GM12864 (cell line): ENCODE data around the gene COLGALT1.

ENCODE experiments used
- DNase-seq: peaks from one replicate; pipeline ENCODE4 v3.0.0-alpha.2; 2011; ENCODE audit warnings: low read depth
- H3K4me3 ChIP-seq: 2 replicates; pipeline ENCODE4 v1.5.1; 2011; ENCODE audit warnings: mild to moderate bottlenecking, low read depth, low read length, control low read depth
- CTCF ChIP-seq: IDR thresholded peaks from 2 replicates; pipeline ENCODE4 v1.5.1; 2011; ENCODE audit warnings: low read depth, mild to moderate bottlenecking, moderate library complexity, low read length, control low read depth, inconsistent platforms; ENCODE audit errors: missing control alignments

COLGALT1 gene

GRCh38 chr19:17605761-17606589 is 50.5 kb downstream of the COLGALT1 start:
- DNase-seq, result peak; percentile 76
- peak overlapping the region; percentile 68 for H3K4me3 ChIP-seq
- peak; percentile 71 for TF ChIP-seq CTCF

- peak; percentile 22 for TF ChIP-seq CTCF
- DNase-seq, result no peak
- H3K4me3 ChIP-seq, result peak overlapping the region; percentile 68
Observed at GRCh38 chr19:17606590-17607185, 51.2 kb downstream of the COLGALT1 start.

- no peak overlapping the region for H3K4me3 ChIP-seq
- DNase-seq, result no peak
- no peak for TF ChIP-seq CTCF
Observed at GRCh38 chr19:17607936-17608335, 52.5 kb downstream of the COLGALT1 start.

DNA sequence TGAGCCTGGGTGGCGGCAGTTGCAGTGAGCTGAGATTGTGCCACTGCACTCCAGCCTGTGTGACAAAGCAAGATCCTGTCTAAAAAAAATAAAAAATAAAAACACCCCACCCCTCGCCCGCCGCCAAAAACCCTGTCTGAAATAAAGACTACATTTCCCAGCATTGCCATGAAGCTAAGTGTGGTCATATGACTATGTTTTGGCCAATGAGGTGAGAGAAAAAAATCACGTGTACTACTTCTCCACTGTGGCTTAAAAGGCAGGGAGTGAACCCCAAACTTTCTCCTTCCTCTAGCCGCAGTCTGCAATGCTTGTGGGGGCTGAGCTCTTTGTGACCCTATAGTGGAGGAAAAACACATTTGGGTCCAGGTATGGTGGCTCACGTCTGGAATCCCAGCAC is 54.9 kb downstream of the COLGALT1 start:
- no peak for DNase-seq

DNA sequence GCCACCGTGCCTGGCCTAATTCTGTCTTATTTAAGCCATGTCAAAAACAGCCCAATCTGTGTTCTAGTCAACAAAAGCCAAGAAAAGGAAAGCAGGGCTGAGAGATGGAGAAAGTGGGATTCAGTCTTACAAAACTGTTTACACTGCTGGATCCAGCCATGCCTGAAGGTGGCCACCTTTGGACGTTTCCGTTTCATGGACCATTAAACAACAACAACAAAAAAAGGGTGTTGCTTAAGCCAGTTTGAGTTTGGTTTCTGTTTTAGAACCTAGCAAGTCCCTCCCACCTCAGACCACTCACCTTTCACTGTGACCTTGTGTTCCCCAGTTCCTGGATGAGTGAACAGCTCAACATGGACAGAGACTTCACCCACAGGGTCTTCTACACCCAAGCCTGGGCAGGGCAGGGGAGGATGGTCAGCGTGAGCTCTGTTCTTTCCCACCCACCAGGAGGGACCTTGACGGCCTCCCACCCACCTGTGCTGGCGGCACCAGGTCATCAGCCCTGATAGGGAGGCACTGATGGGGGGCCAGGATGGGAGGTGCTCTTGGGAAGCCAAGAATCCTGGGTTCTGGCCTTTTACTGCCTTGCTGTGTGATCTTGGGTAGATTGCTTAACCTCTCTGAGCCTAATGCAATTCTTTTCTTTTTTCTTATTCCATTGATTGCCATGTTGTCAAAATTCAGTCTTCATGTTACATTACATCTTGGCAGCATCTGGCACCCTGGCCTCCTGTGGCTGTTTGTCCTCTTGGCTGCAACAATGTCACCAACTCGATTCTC is 56.2 kb downstream of the COLGALT1 start:
- DNase-seq, result no peak
- TF ChIP-seq CTCF, result no peak
- no peak overlapping the region for H3K4me3 ChIP-seq

More for the DNA sequence above, 54.9 kb downstream of the COLGALT1 start:
- no peak for TF ChIP-seq CTCF
- no peak overlapping the region for H3K4me3 ChIP-seq

DNA sequence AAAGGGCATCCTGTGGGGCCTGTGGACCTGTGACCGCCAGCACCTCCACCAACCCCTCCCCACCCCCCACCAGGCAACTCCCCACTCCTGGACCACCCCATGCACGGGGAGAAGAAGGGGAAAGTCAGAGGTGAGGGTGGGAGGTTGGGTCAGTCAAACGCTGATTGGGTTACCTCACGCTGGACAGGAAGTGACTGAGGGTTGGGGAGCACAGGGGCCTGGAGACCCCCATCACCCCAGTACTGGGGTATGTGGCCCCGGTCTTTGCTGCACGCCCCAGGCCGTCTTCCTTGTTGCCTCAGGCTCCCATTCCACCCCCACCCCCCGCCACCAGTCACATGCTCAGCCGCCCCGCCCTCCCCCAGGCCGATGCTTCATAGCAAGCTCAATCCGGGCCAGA is 59.0 kb downstream of the COLGALT1 start:
- TF ChIP-seq CTCF, result no peak
- no peak for DNase-seq
- H3K4me3 ChIP-seq, result no peak overlapping the region
